Inflammatory macrophage treated with lipopolysaccharide for 4 hours (primary cell): Measurements from ENCODE around the gene G6PD.

Experiments
- DNase-seq: peaks from one replicate; pipeline ENCODE4 v3.0.0-alpha.2; 2020

G6PD gene

GRCh38 chrX:154542723-154543424, 3.8 kb downstream of the G6PD start:
- peak; percentile 86 for DNase-seq

GRCh38 chrX:154541896-154542722, 4.5 kb downstream of the G6PD start:
- DNase-seq = peak; percentile 76

- no peak for DNase-seq
Observed at GRCh38 chrX:154541589-154541895, 5.1 kb downstream of the G6PD start.

GRCh38 chrX:154540897-154541535, 5.6 kb downstream of the G6PD start:
- DNase-seq = no peak

GRCh38 chrX:154540365-154540764, 6.3 kb downstream of the G6PD start:
- DNase-seq = peak; percentile 11

- no peak for DNase-seq
Observed at GRCh38 chrX:154539077-154539476, 7.6 kb downstream of the G6PD start.

GRCh38 chrX:154535892-154536291, 10.8 kb downstream of the G6PD start:
- DNase-seq = no peak

GRCh38 chrX:154534526-154535322, 11.9 kb downstream of the G6PD start:
- peak; percentile 90 for DNase-seq

- DNase-seq = no peak
Observed at GRCh38 chrX:154532690-154533089, 14.0 kb downstream of the G6PD start.

GRCh38 chrX:154531626-154532025, 15.0 kb downstream of the G6PD start:
- DNase-seq = no peak

- no peak for DNase-seq
Observed at GRCh38 chrX:154530286-154530685, 16.4 kb downstream of the G6PD start.

- DNase-seq = no peak
Observed at GRCh38 chrX:154529206-154529612, 17.4 kb downstream of the G6PD start.

GRCh38 chrX:154526901-154527675, 19.6 kb downstream of the G6PD start:
- DNase-seq = peak; percentile 63

- no peak for DNase-seq
Observed at GRCh38 chrX:154525606-154526490, 20.8 kb downstream of the G6PD start.

- DNase-seq = no peak
Observed at GRCh38 chrX:154519389-154519788, 27.3 kb downstream of the G6PD start.

GRCh38 chrX:154517101-154517781, 29.4 kb downstream of the G6PD start:
- no peak for DNase-seq

GRCh38 chrX:154516656-154517100, 30.0 kb downstream of the G6PD start:
- DNase-seq = no peak

- peak; percentile 87 for DNase-seq
Observed at GRCh38 chrX:154515966-154516655, 30.5 kb downstream of the G6PD start, which contains the start of gene FAM3A. TSS of gene FAM3A (minus strand) at chrX:154516232. CDS start at chrX:154515772, 460 bp downstream.

- DNase-seq = peak; percentile 8
Observed at GRCh38 chrX:154515090-154515965, 31.3 kb downstream of the G6PD start.
